ENCODE measurements around the gene ADGRV1.

The ADGRV1 gene

GRCh38 chr5:90886381-90886780 lies 327.8 kb downstream of the ADGRV1 start:
- intact Hi-C loops (cut with DNase I): no loop called here
- no peak for DNase-seq

GRCh38 chr5:90888511-90889324 lies 330.1 kb downstream of the ADGRV1 start:
- no peak for DNase-seq
- intact Hi-C loops (cut with DNase I): no loop called here

GRCh38 chr5:90889325-90889600 lies 330.7 kb downstream of the ADGRV1 start:
- intact Hi-C loops (cut with DNase I): no loop called here
- DNase-seq: no peak

- intact Hi-C loops (cut with DNase I): no loop called here
- DNase-seq: no peak
Observed at GRCh38 chr5:90890180-90890579, 331.6 kb downstream of the ADGRV1 start.

- intact Hi-C loops (cut with DNase I): no loop called here
- DNase-seq: no peak
Observed at GRCh38 chr5:90894866-90895420, 336.3 kb downstream of the ADGRV1 start.

- no peak for DNase-seq
- intact Hi-C loops (cut with DNase I): no loop called here
Observed at GRCh38 chr5:90897618-90898017, 339.0 kb downstream of the ADGRV1 start.

- intact Hi-C loops (cut with DNase I): no loop called here
- DNase-seq: no peak
Observed at GRCh38 chr5:90898326-90899013, 339.9 kb downstream of the ADGRV1 start.

- intact Hi-C loops (cut with DNase I): no loop called here
- DNase-seq: no peak
Observed at GRCh38 chr5:90899014-90899604, 340.5 kb downstream of the ADGRV1 start.

- DNase-seq: no peak
- intact Hi-C loops (cut with DNase I): no loop called here
Observed at GRCh38 chr5:90901261-90901660, 342.7 kb downstream of the ADGRV1 start.

GRCh38 chr5:90902170-90902569 lies 343.6 kb downstream of the ADGRV1 start:
- DNase-seq: no peak
- intact Hi-C loops (cut with DNase I): no loop called here

GRCh38 chr5:90902651-90903386 lies 344.2 kb downstream of the ADGRV1 start:
- intact Hi-C loops (cut with DNase I): no loop called here
- no peak for DNase-seq

- intact Hi-C loops (cut with DNase I): no loop called here
- no peak for DNase-seq
Observed at GRCh38 chr5:90909101-90909503, 350.5 kb downstream of the ADGRV1 start.

GRCh38 chr5:90909940-90910339 lies 351.3 kb downstream of the ADGRV1 start:
- DNase-seq: no peak
- intact Hi-C loops (cut with DNase I): no loop called here

- intact Hi-C loops (cut with DNase I): no loop called here
- DNase-seq: no peak
Observed at GRCh38 chr5:90911169-90911568, 352.6 kb downstream of the ADGRV1 start.

GRCh38 chr5:90912476-90912875 lies 353.9 kb downstream of the ADGRV1 start:
- intact Hi-C loops (cut with DNase I): no loop called here
- no peak for DNase-seq

GRCh38 chr5:90915393-90915792 lies 356.8 kb downstream of the ADGRV1 start:
- intact Hi-C loops (cut with DNase I): no loop called here
- no peak for DNase-seq

GRCh38 chr5:90916947-90917800 lies 358.6 kb downstream of the ADGRV1 start:
- intact Hi-C loops (cut with DNase I): no loop called here
- DNase-seq: no peak

- no peak for DNase-seq
Observed at GRCh38 chr5:90917928-90918668, 359.5 kb downstream of the ADGRV1 start.

GRCh38 chr5:90921418-90921973 lies 362.9 kb downstream of the ADGRV1 start:
- intact Hi-C loops (cut with DNase I): no loop called here
- DNase-seq: no peak

More at GRCh38 chr5:90917928-90918668, 359.5 kb downstream of the ADGRV1 start:
- intact Hi-C loops (cut with DNase I): no loop called here
